SU-DHL-6 (cell line): ENCODE data around the gene GRAMD2B.

Experiments
- CTCF ChIP-seq: fragments of 200-600 bp; sonication (generic); IDR thresholded peaks from one replicate; pipeline ENCODE4 v1.5.1; 2017; ENCODE audit warnings: antibody characterized with exemption, mild to moderate bottlenecking, low read length, moderate library complexity; ENCODE audit not compliant: insufficient read depth, poor library complexity, severe bottlenecking
- EZH2phosphoT487 ChIP-seq: fragments of 200-600 bp; sonication (generic), shearing (Covaris generic); conservative IDR thresholded peaks from 2 replicates; pipeline ENCODE4 v1.6.1; 2018; ENCODE audit warnings: mild to moderate bottlenecking, antibody characterized with exemption, low read length, moderate library complexity, mixed read lengths

GRCh38 chr5:126437721-126438120, 14.5 kb downstream of the GRAMD2B start:
- TF ChIP-seq CTCF (no peak), EZH2phosphoT487 (no peak)
